Vagina (tissue), 2 donors: Measurements from ENCODE around the gene PTPRE. TPM values are rescaled to one million over a fixed set of nuclear protein-coding genes. Genes with fewer than 3 reads are reported as not detected.

ENCODE experiments used
- DNase-seq, 2 donors: peaks; one replicate each; pipeline ENCODE4 v3.0.0-alpha.2; 2017; ENCODE audit errors: extremely low spot score in 2 of 2
- H3K27ac ChIP-seq: fragments of 200-600 bp; sonication (generic); one replicate; pipeline ENCODE4 v1.5.1; 2019
- H3K27me3 ChIP-seq: fragments of 200-600 bp; sonication (generic); one replicate; pipeline ENCODE4 v1.5.1; 2019
- H3K36me3 ChIP-seq, 2 donors: fragments of 200-600 bp; sonication (generic); one replicate each; pipeline ENCODE4 v1.5.1; 2017 to 2019
- H3K4me1 ChIP-seq: fragments of 200-600 bp; sonication (generic); one replicate; pipeline ENCODE4 v1.5.1; 2019
- H3K4me3 ChIP-seq, 2 donors: fragments of 200-600 bp; sonication (generic); 1 replicate in 1 of 2; 2 replicates in 1 of 2; pipeline ENCODE4 v1.5.1; 2016 to 2019
- H3K9me3 ChIP-seq: fragments of 200-600 bp; sonication (generic); one replicate; pipeline ENCODE4 v1.5.1; 2019
- CTCF ChIP-seq, 3 experiments: fragments of 450-650 bp in 2 of 3; fragments of 200-600 bp in 1 of 3; sonication (generic) in 1 of 3; IDR thresholded peaks; one replicate each; pipeline ENCODE4 v1.5.1; 2017 to 2019; ENCODE audit warnings: antibody characterized with exemption in 3 of 3, mild to moderate bottlenecking in 2 of 3, moderate library complexity in 2 of 3
- POLR2A ChIP-seq, 2 donors: fragments of 450-650 bp; IDR thresholded peaks; one replicate each; pipeline ENCODE4 v1.6.1; 2017; ENCODE audit warnings: antibody characterized with exemption in 2 of 2, mild to moderate bottlenecking in 2 of 2, moderate library complexity in 2 of 2
- POLR2AphosphoS5 ChIP-seq, 2 donors: sonication (generic); formaldehyde crosslinking; IDR thresholded peaks; one replicate each; pipeline ENCODE4 v1.9.0; 2017; ENCODE audit warnings: antibody characterized with exemption in 2 of 2, mild to moderate bottlenecking in 2 of 2, low read depth in 1 of 2; ENCODE audit not compliant: insufficient read depth in 1 of 2
- intact Hi-C: fragments of 100-400 bp; cut with DNase I; formaldehyde crosslinking; loops from one replicate; pipeline ENCODE4 v1.15.1; 2023
- total RNA-seq: library from RNA; depleted of rRNA; stranded (reverse); fragments of >200 nt; gene quantifications from one replicate; pipeline ENCODE4 v1.2.3, GENCODE V29; 2016

The PTPRE gene
- total RNA-seq, 1 donor from 2014 or later, result 77.6 TPM

DNA sequence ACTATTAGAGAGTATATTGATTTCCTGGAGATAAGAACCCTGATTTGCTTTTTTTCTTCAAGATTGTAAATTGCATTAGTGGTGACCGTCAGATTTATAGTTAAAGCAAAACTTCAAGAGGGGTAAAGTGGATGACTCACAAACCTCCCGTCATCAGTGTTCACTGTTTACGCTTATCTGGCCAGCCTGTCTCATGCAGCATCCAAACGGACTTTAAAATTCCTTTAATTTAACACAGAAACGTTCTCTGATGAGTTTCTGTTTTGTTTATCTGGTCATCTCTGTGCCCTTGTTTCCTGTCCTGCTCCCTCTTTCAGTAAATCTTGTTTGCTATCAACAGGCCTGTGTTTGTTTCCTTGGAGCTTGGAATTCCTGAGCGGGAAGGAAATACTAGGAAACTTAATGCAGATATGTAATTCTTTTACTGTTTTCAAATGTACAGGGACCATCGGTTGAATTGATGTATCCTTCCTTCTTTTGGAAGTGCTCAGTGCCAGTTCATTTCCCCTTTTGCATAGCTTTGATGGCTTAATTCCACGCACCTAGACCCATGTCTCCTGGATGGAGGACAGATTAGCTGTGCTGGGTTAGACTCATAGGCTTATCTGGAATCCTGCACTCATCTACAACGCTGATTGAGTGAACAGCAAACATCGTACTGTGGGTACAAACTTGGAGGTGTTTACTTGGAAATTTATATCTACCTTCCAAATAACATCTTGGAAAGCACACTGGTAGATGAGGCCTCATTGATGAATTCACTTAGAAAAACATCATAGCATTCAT, 21.3 kb downstream of the PTPRE start:
- Histone ChIP-seq H3K9me3 (no peaks in the 10 kb centered on the region), H3K4me1 (no peaks in the 10 kb centered on the region), H3K27ac (no peak overlapping the region), H3K27me3 (no peaks in the 10 kb centered on the region), H3K4me3 (no peak overlapping the region), H3K36me3 (no peaks in the 10 kb centered on the region)
- no peak for TF ChIP-seq CTCF (IDR thresholded peaks at IDR 0.05)
- no peak for TF ChIP-seq POLR2A (IDR thresholded peaks at IDR 0.05)
- TF ChIP-seq POLR2AphosphoS5 (IDR thresholded peaks at IDR 0.05; ENCODE audit: insufficient read depth in 1 of 2, low read depth in 1 of 2), result no peak
- DNase-seq, result no peak
- intact Hi-C loops, result no loop called here

DNA sequence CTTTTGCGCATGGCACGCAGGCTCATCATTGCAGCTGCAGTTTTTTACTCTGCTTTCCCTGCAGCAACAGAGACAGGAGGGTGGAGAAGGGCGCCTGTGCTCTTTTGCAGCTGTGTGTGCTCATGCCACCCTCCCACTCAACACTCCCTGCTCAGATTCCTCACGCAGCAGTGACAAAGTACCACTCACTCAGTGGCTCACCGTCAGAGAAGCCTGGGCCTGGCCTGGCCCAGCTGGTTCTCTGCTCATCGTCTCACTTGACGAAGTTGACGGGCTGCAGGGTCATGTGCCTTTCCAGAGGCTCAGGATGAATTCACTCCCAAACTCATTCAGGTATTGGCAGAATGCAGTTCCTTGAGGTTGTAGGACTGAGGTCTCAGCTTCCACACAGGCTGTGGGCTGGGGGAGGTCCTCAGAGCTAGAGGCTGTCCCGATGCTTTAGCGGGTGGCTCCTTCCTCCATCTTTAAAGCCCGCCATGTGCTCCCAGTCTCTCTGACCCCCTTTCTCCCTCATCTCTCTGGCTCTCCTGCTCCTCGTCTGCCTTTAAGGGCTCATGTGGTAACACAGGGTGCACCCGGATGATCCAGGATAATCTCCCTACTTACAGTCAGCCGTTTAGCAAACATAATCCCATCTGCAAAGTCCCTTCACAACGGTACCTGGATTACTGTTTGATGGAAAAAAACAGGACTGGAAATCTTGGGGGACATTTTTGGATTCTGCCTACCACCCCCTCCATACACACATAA, 25.8 kb downstream of the PTPRE start:
- Histone ChIP-seq H3K36me3 (no peaks in the 10 kb centered on the region), H3K27ac (no peak overlapping the region), H3K4me1 (no peaks in the 10 kb centered on the region), H3K4me3 (no peak overlapping the region), H3K9me3 (no peaks in the 10 kb centered on the region), H3K27me3 (no peaks in the 10 kb centered on the region)
- DNase-seq, result no peak
- intact Hi-C loops, result no loop called here
- no peak for TF ChIP-seq POLR2A (IDR thresholded peaks at IDR 0.05)
- no peak for TF ChIP-seq CTCF (IDR thresholded peaks at IDR 0.05)
- TF ChIP-seq POLR2AphosphoS5 (IDR thresholded peaks at IDR 0.05; ENCODE audit: insufficient read depth in 1 of 2, low read depth in 1 of 2), result no peak

GRCh38 chr10:127933271-127933670, 26.4 kb downstream of the PTPRE start:
- H3K4me1 ChIP-seq, result no peaks in the 10 kb centered on the region
- H3K9me3 ChIP-seq, result no peaks in the 10 kb centered on the region
- no peak overlapping the region for H3K4me3 ChIP-seq
- no peak overlapping the region for H3K27ac ChIP-seq
- TF ChIP-seq POLR2A (IDR thresholded peaks at IDR 0.05), result no peak
- TF ChIP-seq POLR2AphosphoS5 (IDR thresholded peaks at IDR 0.05; ENCODE audit: insufficient read depth in 1 of 2, low read depth in 1 of 2), result no peak
- no peak for TF ChIP-seq CTCF (IDR thresholded peaks at IDR 0.05)
- H3K27me3 ChIP-seq, result no peaks in the 10 kb centered on the region
- H3K36me3 ChIP-seq, result no peaks in the 10 kb centered on the region
- intact Hi-C loops, result no loop called here
- no peak for DNase-seq

DNA sequence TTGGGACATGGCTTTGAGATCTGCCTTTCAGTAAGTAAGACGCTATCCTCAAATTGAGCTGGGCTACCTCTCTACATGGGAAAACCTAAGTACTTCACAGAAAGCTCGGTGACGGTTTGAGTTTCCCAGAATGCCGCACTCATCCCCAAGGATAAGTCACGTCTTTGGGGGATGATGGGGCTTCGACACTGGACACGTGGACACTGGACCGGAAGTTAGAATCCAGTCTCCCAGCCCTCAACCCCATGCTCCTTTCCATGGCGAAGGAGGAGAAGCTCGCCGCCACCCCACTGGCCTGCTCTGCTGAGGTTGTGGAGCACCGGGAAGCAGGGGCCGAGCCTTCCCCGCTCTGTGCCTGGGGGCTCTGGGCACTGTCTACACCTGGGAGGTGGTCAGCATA, 27.5 kb downstream of the PTPRE start:
- peak in 1 of 2 donors; percentile 69 for DNase-seq
- H3K4me1 ChIP-seq, result no peaks in the 10 kb centered on the region
- H3K27me3 ChIP-seq, result no peaks in the 10 kb centered on the region
- H3K4me3 ChIP-seq, result no peak overlapping the region
- intact Hi-C loops, result no loop called here
- H3K36me3 ChIP-seq, result no peaks in the 10 kb centered on the region
- no peak overlapping the region for H3K27ac ChIP-seq
- no peak for TF ChIP-seq CTCF (IDR thresholded peaks at IDR 0.05)
- TF ChIP-seq POLR2A (IDR thresholded peaks at IDR 0.05), result no peak
- TF ChIP-seq POLR2AphosphoS5 (IDR thresholded peaks at IDR 0.05; ENCODE audit: insufficient read depth in 1 of 2, low read depth in 1 of 2), result no peak
- no peaks in the 10 kb centered on the region for H3K9me3 ChIP-seq
